ENCODE data around the gene TOP2B.
A peak's percentile ranks its signal among the peaks of the same experiment; 100 is the strongest.

Gene TOP2B

DNA sequence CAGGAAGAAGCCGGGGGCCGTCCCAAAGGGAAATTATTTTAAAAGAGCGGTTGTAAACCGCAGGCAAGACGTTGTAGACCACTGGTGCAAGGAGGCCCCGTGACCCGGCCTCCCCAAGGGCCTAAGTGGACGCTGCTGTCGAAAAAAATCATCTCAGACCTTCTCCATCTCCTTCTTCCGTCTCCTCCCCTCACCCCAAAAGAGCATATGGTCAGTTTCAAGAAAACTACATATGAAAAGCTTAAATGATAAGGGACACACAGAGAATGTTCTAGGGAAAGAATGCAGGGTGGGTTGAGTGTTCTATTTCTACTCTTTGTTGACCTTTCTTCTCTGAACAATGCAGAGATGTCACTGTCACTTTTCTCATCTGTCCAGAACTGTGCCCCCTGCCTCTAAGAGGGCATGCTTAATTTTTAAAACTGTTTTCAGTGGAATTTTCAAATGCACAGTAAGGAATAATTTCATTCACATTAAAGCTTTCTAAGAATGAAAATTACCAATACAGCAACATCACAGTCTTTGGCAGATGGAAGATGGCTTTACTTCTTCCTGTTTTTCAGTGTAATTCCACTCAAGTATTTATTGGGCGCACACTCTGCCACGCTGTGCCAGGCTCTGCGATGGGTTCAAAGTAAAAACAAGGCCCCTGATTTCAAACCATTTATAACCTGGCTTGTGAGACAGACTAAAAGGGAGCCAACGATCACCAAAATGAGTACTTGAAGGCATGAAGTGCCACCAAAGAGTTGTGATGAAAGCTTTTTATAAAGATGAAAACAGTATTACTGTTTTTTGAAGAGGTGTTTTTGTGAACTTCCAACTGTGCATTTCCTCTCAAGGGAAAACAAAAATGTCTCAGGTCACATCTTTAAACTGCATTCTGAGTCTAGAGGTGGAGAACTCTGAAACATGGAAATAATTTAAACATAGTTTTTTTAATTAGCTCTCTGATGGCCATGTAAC lies 891 bp upstream of the TOP2B start:
- no peak for DNase-seq

- peak; percentile 41 for DNase-seq
Observed at GRCh38 chr3:25663869-25664811, 567 bp downstream of the TOP2B start.

- peak; percentile 44 for DNase-seq
Observed at GRCh38 chr3:25663347-25663868, 1.3 kb downstream of the TOP2B start.

DNA sequence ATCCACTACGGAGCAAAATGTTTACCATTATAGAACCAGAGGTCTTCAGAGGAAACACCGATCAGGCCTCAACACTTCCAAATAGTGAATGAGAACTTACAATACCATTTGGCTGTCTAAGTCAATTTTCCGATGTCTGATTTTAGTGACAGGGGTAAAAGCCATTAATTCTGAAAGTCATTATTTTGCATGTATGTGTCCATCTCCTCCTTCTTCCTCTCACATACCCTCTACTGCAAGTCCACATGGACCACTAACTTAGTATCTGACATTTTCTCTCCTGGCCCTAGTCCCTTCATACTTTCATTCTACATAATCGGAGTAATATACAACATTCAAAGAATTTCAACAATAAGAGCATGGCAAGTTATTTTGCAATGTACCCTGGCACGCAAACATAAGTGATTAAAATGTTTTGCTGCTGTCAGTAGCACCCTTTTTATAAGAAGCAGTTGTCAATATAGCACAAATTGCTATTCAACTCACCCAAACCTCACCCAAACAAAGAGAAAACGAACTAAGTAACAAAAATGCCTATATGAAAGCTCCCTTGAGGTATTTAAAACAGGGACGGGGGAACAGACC lies 1.9 kb downstream of the TOP2B start:
- no peak for DNase-seq

- no peak for DNase-seq
Observed at GRCh38 chr3:25661694-25662437, 2.8 kb downstream of the TOP2B start.

DNA sequence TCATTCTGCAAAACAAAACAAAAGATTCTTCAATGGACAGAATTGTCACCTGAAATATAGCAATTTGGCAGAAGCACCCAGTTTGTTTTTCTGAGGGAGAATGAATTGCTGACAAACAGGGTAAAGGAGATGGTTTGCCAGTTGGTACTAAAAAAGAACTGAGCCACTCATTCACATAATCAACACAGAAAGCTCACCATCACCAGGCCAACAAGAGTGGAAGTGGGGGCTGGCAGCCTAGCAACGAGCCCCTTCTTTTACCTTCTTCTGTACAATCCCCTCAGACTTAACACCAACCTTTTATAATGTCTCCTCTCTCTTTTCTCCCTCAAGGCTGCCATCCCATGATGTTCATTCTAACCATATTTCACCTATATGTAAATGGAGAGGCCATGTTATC lies 5.9 kb downstream of the TOP2B start:
- DNase-seq, result no peak

DNA sequence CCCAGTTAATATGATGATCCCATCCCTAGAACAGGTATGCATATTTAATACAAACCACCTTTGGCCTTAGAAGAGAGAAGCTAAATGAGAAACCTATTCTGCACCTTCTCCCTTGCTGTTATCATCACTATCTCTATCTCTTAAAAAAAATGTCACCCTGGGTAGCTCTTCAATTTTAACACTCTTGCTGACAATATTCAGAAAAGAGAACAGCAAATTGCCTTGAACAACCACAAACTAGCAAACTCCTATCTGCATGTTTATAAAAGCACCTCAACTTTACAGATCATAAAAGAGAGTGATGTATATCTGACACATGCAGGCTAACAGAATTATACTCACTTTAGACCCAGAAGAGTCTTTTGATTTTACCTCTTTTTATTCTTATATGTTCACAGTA lies 7.4 kb downstream of the TOP2B start:
- no peak for DNase-seq

DNA sequence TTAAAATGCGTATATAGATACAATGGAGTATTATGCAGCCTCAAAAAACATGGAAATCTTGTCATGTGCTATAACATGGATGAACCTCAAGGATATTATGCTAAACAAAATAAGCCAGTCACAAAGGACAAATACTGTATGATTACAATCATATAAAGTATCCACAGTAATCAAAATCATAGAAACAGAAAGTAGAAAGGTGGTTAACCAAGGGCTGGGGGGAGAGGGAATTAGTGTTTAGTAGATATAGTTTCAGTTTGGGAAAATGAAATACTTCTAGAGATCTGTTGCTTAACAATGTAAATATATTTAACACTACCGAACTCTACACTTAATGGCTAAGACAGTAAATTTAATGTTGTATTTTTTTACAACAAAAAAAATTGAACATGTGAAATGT lies 9.0 kb downstream of the TOP2B start:
- DNase-seq, result no peak

- DNase-seq, result no peak
Observed at GRCh38 chr3:25654576-25654975, 10.1 kb downstream of the TOP2B start.

DNA sequence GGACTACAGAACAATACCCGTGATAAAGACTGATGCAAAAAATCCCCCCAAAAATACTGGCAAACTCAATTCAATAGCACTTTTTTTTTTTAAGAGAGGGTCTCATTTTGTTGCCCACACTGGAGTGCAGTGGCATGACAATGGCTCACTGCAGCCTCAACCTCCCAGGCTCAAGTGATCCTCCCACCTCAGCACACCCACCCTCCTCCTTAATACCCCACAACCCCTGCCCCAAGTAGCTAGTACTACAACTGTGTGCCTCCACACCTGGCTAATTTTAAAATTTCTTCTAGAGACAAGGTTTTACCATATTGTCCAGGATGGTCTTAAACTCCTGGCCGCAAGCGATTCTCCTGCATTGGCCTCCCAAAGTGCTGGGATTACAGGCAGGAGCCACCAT lies 11.4 kb downstream of the TOP2B start:
- DNase-seq, result no peak

DNA sequence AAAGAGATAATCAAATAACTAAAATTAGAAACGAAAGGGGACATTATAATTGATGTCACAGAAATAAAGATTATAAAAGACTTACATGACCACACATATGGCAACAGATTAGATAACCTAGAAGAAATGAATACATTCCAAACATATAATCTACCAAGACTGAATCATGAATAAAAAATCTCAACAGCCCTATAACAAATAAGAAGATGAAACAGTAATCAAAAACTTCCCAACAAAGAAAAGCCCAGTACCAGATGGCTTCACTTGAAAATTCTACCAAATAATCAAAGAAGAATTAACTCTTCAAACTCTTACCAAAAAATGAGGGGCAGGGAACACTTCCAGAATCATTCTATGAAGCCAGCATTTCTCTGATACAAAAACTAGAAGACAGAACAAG lies 11.8 kb downstream of the TOP2B start:
- DNase-seq, result no peak

DNA sequence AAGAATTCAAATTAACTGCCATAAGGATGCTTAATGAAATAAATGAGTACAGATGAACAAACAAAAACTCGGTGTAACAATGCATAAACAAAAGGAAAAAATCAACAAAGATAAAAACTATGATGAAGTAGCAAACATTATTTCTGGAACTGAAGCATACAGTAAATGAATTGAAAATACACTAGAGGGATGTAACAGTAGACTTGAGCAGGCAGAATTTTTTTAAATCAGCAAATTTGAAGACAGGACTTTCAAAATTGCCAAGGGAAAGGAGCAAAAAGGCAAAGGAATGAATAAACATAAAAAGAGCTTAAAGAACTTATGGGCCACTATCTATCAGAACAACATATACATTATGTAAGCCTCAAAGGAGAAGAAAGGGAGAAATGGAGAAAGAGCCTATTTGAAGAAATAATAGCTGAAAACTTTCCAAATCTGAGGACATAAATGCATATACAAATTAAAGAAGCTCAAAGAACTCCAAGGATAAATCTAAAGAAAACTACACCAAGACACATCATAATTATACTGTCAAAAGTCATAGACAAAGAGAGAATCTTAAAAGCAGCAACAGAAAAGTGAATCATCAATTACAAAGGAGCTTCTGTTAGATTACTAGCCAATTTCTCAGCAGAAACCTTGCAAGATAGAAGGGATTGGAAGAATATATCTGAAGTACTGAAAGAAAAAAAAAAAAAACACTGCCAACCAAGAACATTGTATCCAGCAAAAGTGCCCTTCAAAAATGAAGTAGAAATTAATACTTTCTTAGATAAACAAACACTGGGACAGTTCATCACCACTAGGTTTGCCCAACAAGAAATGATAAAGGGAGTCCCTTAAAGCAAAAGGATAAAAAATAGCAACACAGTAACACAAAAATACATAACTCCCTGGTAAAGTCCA lies 15.5 kb downstream of the TOP2B start:
- no peak for DNase-seq

DNA sequence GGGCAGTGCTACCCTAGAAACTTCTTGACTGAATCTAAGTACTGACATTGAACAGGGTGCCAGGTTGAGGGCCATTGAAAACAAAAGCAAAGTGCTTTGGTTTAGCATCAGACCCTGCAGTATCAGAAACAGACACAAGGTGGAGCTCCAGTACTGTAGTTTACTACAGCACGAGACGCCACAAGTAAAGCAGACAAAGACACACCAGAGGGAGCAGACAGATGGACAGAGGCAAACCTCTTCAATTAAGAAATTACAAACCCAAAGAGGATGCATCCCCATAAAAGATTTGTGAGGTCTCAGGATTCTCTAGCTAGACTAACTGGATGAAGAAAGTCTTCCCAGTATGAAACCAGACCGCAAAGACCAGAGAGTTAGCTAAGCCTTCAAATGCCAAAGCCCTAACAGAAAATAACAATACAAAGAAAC lies 16.6 kb downstream of the TOP2B start:
- peak; percentile 95 for DNase-seq

GRCh38 chr3:25635038-25635437 lies 29.7 kb downstream of the TOP2B start:
- no peak for DNase-seq

DNA sequence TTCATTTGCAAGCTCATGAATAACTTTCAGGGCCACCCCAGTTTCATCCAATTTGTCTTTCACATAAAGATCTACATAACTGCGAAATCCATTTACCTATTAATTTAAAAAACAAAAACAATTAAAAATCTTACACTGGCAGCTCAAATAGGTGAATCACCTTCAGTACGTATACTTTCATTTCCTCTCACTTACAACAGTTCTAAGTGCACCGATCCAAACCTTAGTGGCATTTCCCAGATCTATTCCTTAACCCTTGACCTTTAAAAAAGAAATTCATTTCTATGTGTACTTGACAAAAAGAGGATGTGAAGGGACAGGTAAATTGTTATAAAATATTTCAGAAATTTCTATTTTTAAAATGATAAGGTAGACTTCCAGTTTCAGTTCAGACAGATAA lies 30.8 kb downstream of the TOP2B start:
- DNase-seq, result no peak

- DNase-seq, result no peak
Observed at GRCh38 chr3:25631989-25632388, 32.7 kb downstream of the TOP2B start.

GRCh38 chr3:25621087-25621486 lies 43.6 kb downstream of the TOP2B start:
- no peak for DNase-seq

DNA sequence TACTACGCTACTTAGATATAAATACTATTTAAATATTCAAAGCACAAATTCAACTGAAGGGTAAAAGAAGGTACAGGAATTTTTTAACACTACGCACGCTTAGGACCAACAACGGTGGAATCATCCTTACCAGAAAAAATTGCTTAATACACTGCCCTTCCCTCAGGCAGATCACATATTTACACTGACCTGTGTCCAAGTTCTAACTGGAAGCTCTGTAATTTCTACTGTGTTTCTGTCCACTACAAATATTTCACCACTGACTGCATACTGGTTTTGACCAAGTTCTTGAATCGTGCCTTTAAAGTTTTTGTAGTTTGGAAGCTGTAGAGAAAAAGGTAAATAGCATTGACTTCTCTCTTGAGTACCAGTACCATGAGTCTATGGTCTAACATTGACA lies 44.2 kb downstream of the TOP2B start:
- no peak for DNase-seq

DNA sequence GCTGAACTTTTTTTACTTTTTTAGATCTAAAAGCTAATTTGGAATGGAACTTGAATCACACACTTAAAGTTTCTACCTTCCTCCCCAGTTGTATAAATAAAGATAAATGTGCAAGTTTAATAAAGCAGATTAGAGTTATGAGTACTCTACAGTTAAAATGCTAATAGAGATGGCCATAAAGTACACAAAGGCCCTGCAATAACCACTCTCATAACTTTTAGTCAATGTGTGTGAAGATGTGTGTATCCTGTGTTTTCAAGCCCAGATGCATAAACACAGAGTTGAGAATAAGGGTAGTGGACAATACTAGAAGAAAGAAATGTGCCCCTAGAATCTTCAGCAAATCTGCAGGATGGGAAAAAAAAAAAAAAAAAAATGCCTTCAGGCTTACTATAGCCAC lies 45.3 kb downstream of the TOP2B start:
- no peak for DNase-seq

DNA sequence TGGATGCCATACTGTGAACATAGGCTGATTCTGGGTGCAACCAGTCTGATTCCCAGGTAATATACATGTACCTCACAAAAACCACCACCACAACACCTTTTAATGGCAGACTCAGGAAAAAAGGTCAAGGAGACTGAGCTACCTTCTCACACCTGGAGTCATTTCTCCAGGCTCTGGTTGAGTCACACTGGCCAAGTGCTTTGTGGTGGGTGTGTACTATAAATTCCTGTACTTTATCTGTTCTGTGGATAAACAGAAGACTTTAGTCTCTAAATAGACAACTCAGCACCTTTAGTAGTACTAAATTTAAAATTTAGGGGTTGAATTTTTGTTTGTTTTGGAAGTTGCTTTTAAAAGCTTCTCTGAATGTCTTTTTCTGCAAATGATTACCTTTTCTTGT lies 46.7 kb downstream of the TOP2B start:
- no peak for DNase-seq

GRCh38 chr3:25611193-25611592 lies 53.5 kb downstream of the TOP2B start:
- no peak for DNase-seq
